Frontal cortex (tissue), 4 donors: Measurements from ENCODE around the gene MDFIC. TPM values are rescaled to one million over a fixed set of nuclear protein-coding genes. Genes with fewer than 3 reads are reported as not detected.
"Not testable (repeated sequence)": the region's sequence is repeated elsewhere in the genome, so short reads cannot be mapped to it uniquely, and the experiment has no call there.

Source experiments
- DNase-seq, 2 donors: peaks; one replicate each; pipeline ENCODE4 v3.0.0; 2012; ENCODE audit warnings: low spot score in 2 of 2
- FAIRE-seq: peaks from 2 replicates; lab custom pipeline; 2012; peaks lifted over from hg19 to GRCh38; lab: Jason Lieb, UNC
- total RNA-seq: library from RNA; depleted of rRNA; stranded (reverse); fragments of >200 nt; gene quantifications from one replicate; pipeline ENCODE4 v1.2.3, GENCODE V29; 2014
- donor health status: control.
- donor health status: control.
- donor health status: control.

MDFIC gene
- total RNA-seq = 6.1 TPM

- FAIRE-seq (no peak), DNase-seq (peak; percentile 45 to 58)
These were observed at the start of gene MDFIC for GRCh38 chr7:114922026-114922651. TSS of gene MDFIC (plus strand) at chr7:114922094. CDS start at chr7:114923034, 940 bp downstream.

- no peak for FAIRE-seq
These were observed 47.7 kb upstream of the MDFIC start for GRCh38 chr7:114874170-114874569.

GRCh38 chr7:114875186-114875585, 46.7 kb upstream of the MDFIC start:
- DNase-seq (no peak), FAIRE-seq (no peak)

More at GRCh38 chr7:114874170-114874569, 47.7 kb upstream of the MDFIC start:
- no peak for DNase-seq

- FAIRE-seq (no peak), DNase-seq (no peak)
These were observed 42.3 kb upstream of the MDFIC start for GRCh38 chr7:114879554-114879953.

GRCh38 chr7:114885836-114886235, 36.1 kb upstream of the MDFIC start:
- no peak for DNase-seq

GRCh38 chr7:114886241-114886640, 35.7 kb upstream of the MDFIC start:
- no peak for DNase-seq
- no peak for FAIRE-seq

More at GRCh38 chr7:114885836-114886235, 36.1 kb upstream of the MDFIC start:
- FAIRE-seq = no peak

- FAIRE-seq, DNase-seq: not testable (repeated sequence)
These were observed 32.8 kb upstream of the MDFIC start for GRCh38 chr7:114889116-114889515.

GRCh38 chr7:114889646-114890285, 32.1 kb upstream of the MDFIC start:
- DNase-seq (no peak), FAIRE-seq (no peak)

GRCh38 chr7:114890561-114890960, 31.3 kb upstream of the MDFIC start:
- no peak for DNase-seq
- no peak for FAIRE-seq

GRCh38 chr7:114900127-114900526, 21.8 kb upstream of the MDFIC start:
- DNase-seq (no peak), FAIRE-seq (no peak)

- DNase-seq (no peak), FAIRE-seq (no peak)
These were observed 20.1 kb upstream of the MDFIC start for GRCh38 chr7:114901771-114902170.

- no peak for DNase-seq
- FAIRE-seq = no peak
These were observed 18.8 kb upstream of the MDFIC start for GRCh38 chr7:114903131-114903530.

- no peak for DNase-seq
- FAIRE-seq = no peak
These were observed 11.1 kb upstream of the MDFIC start for GRCh38 chr7:114910787-114911186.

- DNase-seq (no peak), FAIRE-seq (no peak)
These were observed 10.5 kb upstream of the MDFIC start for GRCh38 chr7:114911411-114911810.

GRCh38 chr7:114916261-114916892, 5.5 kb upstream of the MDFIC start:
- no peak for DNase-seq
- FAIRE-seq = no peak

GRCh38 chr7:114917211-114917839, 4.6 kb upstream of the MDFIC start:
- DNase-seq (no peak), FAIRE-seq (no peak)

GRCh38 chr7:114919587-114919986, 2.3 kb upstream of the MDFIC start:
- DNase-seq (no peak), FAIRE-seq (no peak)

- DNase-seq (no peak), FAIRE-seq (no peak)
These were observed 266 bp upstream of the MDFIC start for GRCh38 chr7:114921631-114922025.

GRCh38 chr7:114922652-114923402, 933 bp downstream of the MDFIC start:
- FAIRE-seq = no peak

GRCh38 chr7:114923403-114923713, 1.5 kb downstream of the MDFIC start:
- DNase-seq = no peak
- FAIRE-seq = no peak

More at GRCh38 chr7:114922652-114923402, 933 bp downstream of the MDFIC start:
- DNase-seq = peak; percentile 26 to 29
